Measurements from ENCODE around the gene PIGR. TPM values are rescaled to one million over a fixed set of nuclear protein-coding genes. Genes with fewer than 3 reads are reported as not detected.

Gene PIGR
- total RNA-seq, 1 experiment from 2014 or later: not detected

DNA sequence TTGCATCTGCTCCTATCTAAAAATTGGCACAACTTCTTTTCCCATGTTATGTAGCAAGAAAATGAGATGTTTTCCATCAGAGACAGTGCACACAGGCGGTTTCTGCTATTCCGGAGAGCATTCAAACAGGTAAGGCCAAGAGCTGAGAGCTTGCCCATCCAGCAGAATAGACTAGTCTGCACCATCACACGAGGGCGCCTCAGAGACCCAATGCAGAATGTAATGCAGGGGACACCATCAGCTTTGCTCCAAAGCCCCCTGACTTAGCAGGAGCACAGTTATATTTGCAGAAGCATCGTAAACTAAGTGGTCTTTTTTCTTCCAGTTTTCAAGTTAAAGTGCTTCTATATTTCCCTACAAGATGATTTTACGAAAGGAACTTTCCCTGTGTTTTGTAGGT lies 44.3 kb downstream of the PIGR start:
- Histone ChIP-seq H3K4me1 (ENCODE audit: insufficient read depth, low read length) (no peaks in the 10 kb centered on the region), H3K14ac (ENCODE audit: insufficient read depth, low read length) (no peak overlapping the region), H4K20me1 (ENCODE audit: control insufficient read depth, insufficient read depth, insufficient read length) (no peaks in the 10 kb centered on the region), H3K27ac (ENCODE audit: insufficient read length, low read depth, low read length) (no peak overlapping the region), H3K27me3 (ENCODE audit: insufficient read depth, low read length) (no peaks in the 10 kb centered on the region), H2BK120ac (ENCODE audit: low read depth, low read length, poor library complexity, severe bottlenecking) (no peak overlapping the region), H3K79me1 (ENCODE audit: insufficient read depth, low read depth, low read length, poor library complexity, severe bottlenecking) (no peaks in the 10 kb centered on the region), H3K23ac (ENCODE audit: insufficient read length, low read depth, low read length) (no peak overlapping the region), H4K8ac (replicated peaks; ENCODE audit: insufficient read length, low read depth, low read length) (no peak overlapping the region), H3K18ac (ENCODE audit: insufficient read length, low read depth, low read length) (no peak overlapping the region), H2BK5ac (ENCODE audit: insufficient read length, low read length) (no peak overlapping the region), H4K5ac (ENCODE audit: insufficient read length, low read depth, low read length) (no peak overlapping the region), H2AK5ac (ENCODE audit: insufficient read length, low read length) (no peak overlapping the region), H3T11ph (ENCODE audit: low read length) (no peak overlapping the region), H3K4me2 (ENCODE audit: insufficient read depth, insufficient read length, low read length) (no peak overlapping the region), H3K23me2 (ENCODE audit: insufficient read length, low read depth, low read length, poor library complexity, severe bottlenecking) (no peaks in the 10 kb centered on the region), H3K79me2 (ENCODE audit: insufficient read depth, low read length) (no peaks in the 10 kb centered on the region), H3K9ac (ENCODE audit: extremely low read depth, insufficient read length, low read length) (no peak overlapping the region), H2BK12ac (ENCODE audit: insufficient read length, low read depth, low read length) (no peak overlapping the region), H2BK20ac (ENCODE audit: low read depth, low read length, poor library complexity, severe bottlenecking) (no peak overlapping the region), H2BK15ac (ENCODE audit: low read depth, low read length) (no peak overlapping the region), H3K9me3 (ENCODE audit: control insufficient read depth, low read depth, low read length) (no peaks in the 10 kb centered on the region), H4K91ac (ENCODE audit: insufficient read length, low read depth, low read length) (no peak overlapping the region), H3K56ac (ENCODE audit: insufficient read length, low read depth, low read length) (no peak overlapping the region), H3K4ac (ENCODE audit: low read depth, low read length) (no peak overlapping the region), H2AFZ (ENCODE audit: low read length) (no peak overlapping the region)
- H3K27me3 Mint-ChIP-seq (ENCODE audit: low read depth): peaks cover 37% of the 10 kb centered on the region
- DNase-seq: no peak
- H3K27ac Mint-ChIP-seq: no peak overlapping the region
- H3K36me3 Mint-ChIP-seq (ENCODE audit: insufficient read depth in 1 of 3, low read depth in 3 of 3): no peaks in the 10 kb centered on the region
- no CpG with 5 or more reads among the region's 6 CpGs for WGBS (ENCODE audit: extremely low coverage, insufficient read length, low lambda C conversion rate)
- no peak overlapping the region for H3K4me3 Mint-ChIP-seq
- H3K9me3 Mint-ChIP-seq: no peaks in the 10 kb centered on the region
- peaks cover 3 to 5% of the 10 kb centered on the region in 2 experiments; a peak in 3 of 4 replicates for H3K4me1 Mint-ChIP-seq
- TF ChIP-seq, protein P1, sequence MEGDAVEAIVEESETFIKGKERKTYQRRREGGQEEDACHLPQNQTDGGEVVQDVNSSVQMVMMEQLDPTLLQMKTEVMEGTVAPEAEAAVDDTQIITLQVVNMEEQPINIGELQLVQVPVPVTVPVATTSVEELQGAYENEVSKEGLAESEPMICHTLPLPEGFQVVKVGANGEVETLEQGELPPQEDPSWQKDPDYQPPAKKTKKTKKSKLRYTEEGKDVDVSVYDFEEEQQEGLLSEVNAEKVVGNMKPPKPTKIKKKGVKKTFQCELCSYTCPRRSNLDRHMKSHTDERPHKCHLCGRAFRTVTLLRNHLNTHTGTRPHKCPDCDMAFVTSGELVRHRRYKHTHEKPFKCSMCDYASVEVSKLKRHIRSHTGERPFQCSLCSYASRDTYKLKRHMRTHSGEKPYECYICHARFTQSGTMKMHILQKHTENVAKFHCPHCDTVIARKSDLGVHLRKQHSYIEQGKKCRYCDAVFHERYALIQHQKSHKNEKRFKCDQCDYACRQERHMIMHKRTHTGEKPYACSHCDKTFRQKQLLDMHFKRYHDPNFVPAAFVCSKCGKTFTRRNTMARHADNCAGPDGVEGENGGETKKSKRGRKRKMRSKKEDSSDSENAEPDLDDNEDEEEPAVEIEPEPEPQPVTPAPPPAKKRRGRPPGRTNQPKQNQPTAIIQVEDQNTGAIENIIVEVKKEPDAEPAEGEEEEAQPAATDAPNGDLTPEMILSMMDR (conservative IDR thresholded peaks at IDR 0.05): no peak

All from H9 (cell line).